GM12865 (cell line): Measurements from ENCODE around the gene FETUB.

Experiments used
- DNase-seq: peaks from one replicate; pipeline ENCODE4 v3.0.0; 2010; ENCODE audit warnings: low read depth
- H3K4me3 ChIP-seq: 2 replicates; pipeline ENCODE4 v1.5.1; 2011; ENCODE audit warnings: mild to moderate bottlenecking, low read depth, low read length, control low read depth
- TF ChIP-seq, protein P1 (sequence below): IDR thresholded peaks from 2 replicates; pipeline ENCODE4 v1.5.1; 2011; ENCODE audit warnings: low read length, control low read depth, low read depth, inconsistent platforms; ENCODE audit not compliant: insufficient read depth; ENCODE audit errors: missing control alignments

The FETUB gene

DNA sequence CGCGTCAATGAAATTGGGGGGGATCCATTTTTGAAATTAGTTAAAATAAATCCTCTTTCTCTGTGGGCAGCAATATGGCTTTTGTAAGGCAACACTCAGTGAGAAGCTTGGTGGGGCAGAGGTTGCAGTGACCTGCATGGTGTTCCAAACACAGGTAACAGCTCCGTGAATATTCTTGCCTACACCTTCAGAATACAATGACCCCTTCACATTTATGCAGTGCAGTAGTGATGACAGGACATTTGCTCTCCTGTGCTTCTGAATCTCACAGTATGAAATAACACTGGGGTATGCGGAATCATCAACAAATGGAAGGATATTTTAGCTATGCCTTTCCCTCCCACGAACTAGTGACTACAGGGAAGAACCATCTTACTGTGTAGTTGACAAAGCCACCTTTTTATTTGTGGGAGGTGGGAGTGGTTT lies 20.4 kb upstream of the FETUB start:
- TF ChIP-seq, protein P1, sequence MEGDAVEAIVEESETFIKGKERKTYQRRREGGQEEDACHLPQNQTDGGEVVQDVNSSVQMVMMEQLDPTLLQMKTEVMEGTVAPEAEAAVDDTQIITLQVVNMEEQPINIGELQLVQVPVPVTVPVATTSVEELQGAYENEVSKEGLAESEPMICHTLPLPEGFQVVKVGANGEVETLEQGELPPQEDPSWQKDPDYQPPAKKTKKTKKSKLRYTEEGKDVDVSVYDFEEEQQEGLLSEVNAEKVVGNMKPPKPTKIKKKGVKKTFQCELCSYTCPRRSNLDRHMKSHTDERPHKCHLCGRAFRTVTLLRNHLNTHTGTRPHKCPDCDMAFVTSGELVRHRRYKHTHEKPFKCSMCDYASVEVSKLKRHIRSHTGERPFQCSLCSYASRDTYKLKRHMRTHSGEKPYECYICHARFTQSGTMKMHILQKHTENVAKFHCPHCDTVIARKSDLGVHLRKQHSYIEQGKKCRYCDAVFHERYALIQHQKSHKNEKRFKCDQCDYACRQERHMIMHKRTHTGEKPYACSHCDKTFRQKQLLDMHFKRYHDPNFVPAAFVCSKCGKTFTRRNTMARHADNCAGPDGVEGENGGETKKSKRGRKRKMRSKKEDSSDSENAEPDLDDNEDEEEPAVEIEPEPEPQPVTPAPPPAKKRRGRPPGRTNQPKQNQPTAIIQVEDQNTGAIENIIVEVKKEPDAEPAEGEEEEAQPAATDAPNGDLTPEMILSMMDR: no peak
- no peak for DNase-seq
- H3K4me3 ChIP-seq: no peak overlapping the region

DNA sequence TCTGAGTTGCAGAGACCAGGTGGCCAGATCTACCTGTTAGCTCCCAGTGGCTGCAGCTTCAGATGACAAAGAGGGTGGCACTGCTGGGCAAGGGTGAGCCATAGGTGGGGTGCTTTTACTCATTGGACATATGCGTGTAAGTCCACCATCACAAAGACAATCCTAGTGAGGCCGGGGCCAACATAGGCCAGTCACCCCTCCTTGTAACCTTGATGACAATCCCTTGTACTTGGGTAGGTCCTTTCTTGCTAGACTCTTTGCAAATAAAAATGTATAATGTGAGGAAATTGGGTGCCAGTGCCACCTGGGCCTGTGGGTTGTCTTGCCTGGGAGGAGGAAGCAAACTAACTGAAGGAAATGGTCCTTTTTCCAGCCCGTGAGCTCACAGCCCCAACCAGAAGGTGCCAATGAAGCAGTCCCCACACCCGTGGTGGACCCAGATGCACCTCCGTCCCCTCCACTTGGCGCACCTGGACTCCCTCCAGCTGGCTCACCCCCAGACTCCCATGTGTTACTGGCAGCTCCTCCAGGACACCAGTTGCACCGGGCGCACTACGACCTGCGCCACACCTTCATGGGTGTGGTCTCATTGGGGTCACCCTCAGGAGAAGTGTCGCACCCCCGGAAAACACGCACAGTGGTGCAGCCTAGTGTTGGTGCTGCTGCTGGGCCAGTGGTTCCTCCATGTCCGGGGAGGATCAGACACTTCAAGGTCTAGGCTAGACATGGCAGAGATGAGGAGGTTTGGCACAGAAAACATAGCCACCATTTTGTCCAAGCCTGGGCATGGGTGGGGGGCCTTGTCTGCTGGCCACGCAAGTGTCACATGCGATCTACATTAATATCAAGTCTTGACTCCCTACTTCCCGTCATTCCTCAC lies 19.7 kb upstream of the FETUB start:
- no peak for DNase-seq
- TF ChIP-seq, protein P1: no peak

DNA sequence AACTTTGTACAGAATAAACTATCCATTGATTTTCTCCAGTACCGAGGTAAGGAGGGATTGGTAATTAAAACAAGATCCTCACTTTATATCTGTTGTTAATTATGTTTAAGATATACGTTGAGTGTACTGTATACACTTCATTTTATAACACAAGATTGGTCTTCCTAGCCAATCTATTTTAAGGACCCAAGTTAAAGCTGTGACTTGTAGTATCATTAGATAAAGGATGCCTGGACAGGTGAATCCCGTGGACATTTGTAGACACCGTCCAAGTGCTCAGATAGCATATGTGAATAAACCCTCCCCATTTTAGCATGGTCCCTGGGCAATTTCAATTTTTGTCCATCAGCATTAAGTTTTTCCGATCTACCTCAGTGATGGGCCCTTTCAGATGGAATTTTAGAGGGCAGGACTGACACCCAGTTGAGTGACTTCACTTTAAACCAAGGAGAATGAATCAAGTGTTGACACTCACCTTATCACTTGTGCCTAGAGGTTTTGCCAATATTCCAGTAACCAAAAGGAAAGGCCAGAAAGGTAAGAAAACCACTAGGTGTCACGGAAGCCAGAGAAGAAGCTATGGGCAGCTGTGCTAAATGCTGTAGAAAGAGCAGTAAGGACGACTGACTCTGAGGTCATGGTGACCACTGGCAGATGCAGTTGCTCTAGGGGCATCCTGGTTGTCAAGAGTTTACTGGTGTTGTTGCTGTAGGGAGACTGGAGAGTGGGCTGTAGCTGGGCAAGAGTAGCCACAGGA lies 18.1 kb upstream of the FETUB start:
- TF ChIP-seq, protein P1: no peak
- DNase-seq: no peak

More for the DNA sequence above, 19.7 kb upstream of the FETUB start:
- H3K4me3 ChIP-seq: no peak overlapping the region

DNA sequence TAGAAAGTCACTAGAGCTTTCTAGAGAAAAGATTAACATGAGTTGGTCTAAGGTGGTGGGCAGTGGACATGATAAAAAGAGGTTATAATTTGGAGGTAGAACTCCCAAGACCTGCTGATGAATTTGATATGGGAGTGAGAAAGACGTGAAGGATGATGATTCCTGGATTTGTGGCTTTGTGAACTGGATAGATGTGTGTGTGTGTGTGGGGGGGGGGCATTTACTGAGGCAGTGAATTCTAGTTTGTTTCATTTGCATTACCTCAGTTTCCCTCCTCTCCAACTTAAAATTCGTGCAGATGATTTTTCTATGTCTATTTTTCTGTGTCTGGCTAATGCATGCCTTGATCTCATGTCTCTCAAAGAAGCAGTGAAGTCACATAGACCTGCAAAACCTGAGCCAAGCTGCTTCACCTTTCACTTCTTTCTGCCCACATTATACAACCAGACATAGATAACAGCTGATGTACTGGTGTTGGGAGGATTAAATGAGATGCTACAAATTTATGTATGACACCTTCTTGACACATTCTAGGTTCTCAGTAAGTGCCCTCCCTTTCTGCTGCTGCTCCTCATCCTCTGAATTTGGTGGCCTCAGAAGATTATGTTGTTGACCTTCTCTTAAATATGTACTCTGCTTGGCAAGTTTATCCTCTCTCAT lies 17.4 kb upstream of the FETUB start:
- H3K4me3 ChIP-seq: no peak overlapping the region
- TF ChIP-seq, protein P1: no peak
- no peak for DNase-seq

More for the DNA sequence above, 18.1 kb upstream of the FETUB start:
- H3K4me3 ChIP-seq: no peak overlapping the region

DNA sequence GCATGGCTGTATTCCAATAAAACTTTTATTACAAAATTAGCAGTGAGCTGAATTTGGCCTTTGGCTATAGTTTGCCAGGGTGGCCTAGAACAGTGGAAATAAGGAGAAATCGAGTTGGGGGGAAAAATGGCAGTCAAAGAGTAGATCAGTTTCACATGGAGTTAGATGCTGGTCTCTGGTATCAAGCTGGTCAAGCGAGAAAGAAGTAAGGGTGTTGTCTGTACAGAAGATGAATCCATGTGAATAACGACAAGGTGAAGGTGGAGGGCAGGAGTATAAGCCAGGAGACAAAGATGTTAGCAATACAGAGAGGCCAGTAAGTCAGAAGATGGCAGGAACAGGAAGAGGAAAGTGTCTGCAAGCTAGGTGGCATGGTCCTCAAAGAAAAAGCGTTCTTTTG lies 15.6 kb upstream of the FETUB start:
- TF ChIP-seq, protein P1: no peak
- no peak overlapping the region for H3K4me3 ChIP-seq
- DNase-seq: no peak

DNA sequence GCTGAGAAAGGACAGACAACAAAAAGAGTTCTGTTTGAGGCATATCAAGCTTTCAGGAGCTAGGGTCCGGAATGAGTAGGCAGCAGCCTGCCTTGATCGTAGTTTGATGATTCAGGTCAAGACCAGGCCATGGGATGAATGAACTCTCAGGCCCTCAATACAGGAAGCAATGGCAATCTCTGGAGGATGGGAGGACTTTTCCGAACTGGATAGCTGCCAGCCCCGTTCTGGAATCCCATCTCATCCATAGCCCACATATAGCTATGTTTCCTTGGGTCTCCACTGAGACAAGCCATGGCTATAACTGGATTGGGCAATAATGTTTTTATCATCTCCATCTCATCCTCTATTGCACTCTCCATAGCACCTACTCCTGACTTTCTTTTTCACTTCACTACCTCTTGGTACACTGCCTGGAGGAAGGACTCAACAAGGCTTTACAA lies 14.6 kb upstream of the FETUB start:
- TF ChIP-seq, protein P1: no peak
- DNase-seq: no peak
- H3K4me3 ChIP-seq: no peak overlapping the region
